OCI-LY7 (cell line): ENCODE results near the gene ANKZF1. TPM values are rescaled to one million over a fixed set of nuclear protein-coding genes. Genes with fewer than 3 reads are reported as not detected.

Source experiments
- BruUV-seq: library from RNA; stranded (reverse); fragments of 400-500 nt; replicated peaks from 2 replicates; lab custom pipeline; 2021; lab: Mats Ljungman, UMichigan
- CTCF ChIA-PET: fragments of 300-600 bp; sonication (Branson Sonifier 250); formaldehyde crosslinking; loops from one replicate; lab custom pipeline; 2022; ENCODE audit warnings: antibody characterized with exemption; ENCODE audit not compliant: unreplicated experiment; lab: Charles Lee
- POLR2A ChIA-PET: fragments of 300-600 bp; sonication (Branson Sonifier 250); formaldehyde crosslinking; loops from one replicate; lab custom pipeline; 2022; ENCODE audit warnings: antibody characterized with exemption; lab: Charles Lee
- DNase-seq: peaks from one replicate; pipeline ENCODE4 v3.0.0-alpha.2; 2015; ENCODE audit warnings: low spot score
- H2AFZ ChIP-seq: fragments of 200-600 bp; sonication (generic), shearing (Covaris generic); 2 replicates; pipeline ENCODE4 v1.6.1; 2014; ENCODE audit warnings: mild to moderate bottlenecking, antibody characterized with exemption, low read length, moderate library complexity
- H3K27ac ChIP-seq: fragments of 200-600 bp; sonication (generic); 2 replicates; pipeline ENCODE4 v1.5.1; 2014; ENCODE audit warnings: mixed run types, low read depth, mild to moderate bottlenecking, moderate library complexity, low read length, inconsistent platforms; ENCODE audit not compliant: poor library complexity, severe bottlenecking
- H3K36me3 ChIP-seq: fragments of 200-600 bp; sonication (generic); 2 replicates; pipeline ENCODE4 v1.6.1; 2014; ENCODE audit warnings: mild to moderate bottlenecking, antibody characterized with exemption, low read length, moderate library complexity, mixed read lengths; ENCODE audit not compliant: insufficient read depth
- H3K4me1 ChIP-seq: fragments of 200-600 bp; sonication (generic); 2 replicates; pipeline ENCODE4 v1.5.1; 2014; ENCODE audit warnings: mild to moderate bottlenecking, low read length; ENCODE audit not compliant: insufficient read depth, poor library complexity, severe bottlenecking
- H3K4me2 ChIP-seq: fragments of 200-600 bp; sonication (generic); 2 replicates; pipeline ENCODE4 v1.6.1; 2014; ENCODE audit warnings: mild to moderate bottlenecking, low read length
- H3K4me3 ChIP-seq: fragments of 200-600 bp; sonication (generic); 2 replicates; pipeline ENCODE4 v1.5.1; 2014; ENCODE audit warnings: mild to moderate bottlenecking, low read depth, low read length; ENCODE audit not compliant: poor library complexity, severe bottlenecking
- H3K79me2 ChIP-seq: fragments of 200-600 bp; sonication (generic); 2 replicates; pipeline ENCODE4 v1.6.1; 2016; ENCODE audit warnings: low read depth, mild to moderate bottlenecking, low read length, moderate library complexity, mixed read lengths; ENCODE audit not compliant: insufficient read depth
- H3K9me2 ChIP-seq: fragments of 200-600 bp; sonication (generic); 2 replicates; pipeline ENCODE4 v1.6.1; 2016; ENCODE audit warnings: mild to moderate bottlenecking, low read length, mixed read lengths; ENCODE audit not compliant: insufficient read depth
- H3K9me3 ChIP-seq: fragments of 200-600 bp; sonication (generic); 2 replicates; pipeline ENCODE4 v1.6.1; 2014; ENCODE audit warnings: mild to moderate bottlenecking, mixed run types, low read length, mixed read lengths
- H4K20me1 ChIP-seq: fragments of 200-600 bp; sonication (generic); 2 replicates; pipeline ENCODE4 v1.6.1; 2014; ENCODE audit warnings: mild to moderate bottlenecking, antibody characterized with exemption, low read length, moderate library complexity, mixed read lengths; ENCODE audit not compliant: insufficient read depth
- EZH2phosphoT487 ChIP-seq: fragments of 200-600 bp; sonication (generic); IDR thresholded peaks from 2 replicates; pipeline ENCODE4 v1.6.1; 2018; ENCODE audit warnings: low read depth, borderline replicate concordance, mild to moderate bottlenecking, mixed run types, antibody characterized with exemption, low read length, moderate library complexity, mixed read lengths
- intact Hi-C: fragments of 100-400 bp; cut with micrococcal nuclease; formaldehyde crosslinking; loops from one replicate; pipeline ENCODE4 v1.10.0; 2022; ENCODE audit not compliant: unreplicated experiment
- total RNA-seq, 2 experiments: library from RNA; depleted of rRNA in 1 of 2; stranded (reverse); fragments of >200 nt in 1 of 2; shearing (Covaris generic) in 1 of 2; gene quantifications; 2 replicates each; pipeline ENCODE4 v1.2.3, GENCODE V29; 2014 to 2022
- TF ChIP-seq, protein P1 (sequence below): fragments of 200-600 bp; sonication (generic); conservative IDR thresholded peaks from 2 replicates; pipeline ENCODE4 v1.5.1; 2014; ENCODE audit warnings: mild to moderate bottlenecking, antibody characterized with exemption, low read length, moderate library complexity, mixed read lengths

Gene ANKZF1
- total RNA-seq, 2 experiments from 2014 or later: 57.8 to 82.4 TPM

- BruUV-seq: no TSS peak
Observed at GRCh38 chr2:219245899-219246230, 16.3 kb downstream of the ANKZF1 start.

DNA sequence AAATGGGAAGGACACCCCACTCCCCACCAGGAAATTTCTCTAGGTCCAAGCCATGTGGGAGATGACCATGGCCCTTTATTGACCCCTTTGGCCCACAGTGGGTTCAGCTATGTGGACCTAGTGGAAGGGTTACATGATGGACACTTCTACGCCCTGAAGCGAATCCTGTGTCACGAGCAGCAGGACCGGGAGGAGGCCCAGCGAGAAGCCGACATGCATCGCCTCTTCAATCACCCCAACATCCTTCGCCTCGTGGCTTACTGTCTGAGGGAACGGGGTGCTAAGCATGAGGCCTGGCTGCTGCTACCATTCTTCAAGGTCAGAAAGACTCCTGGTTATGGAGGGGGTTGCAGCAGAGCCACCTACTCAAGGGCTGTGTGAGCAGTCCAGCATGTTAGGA is 17.0 kb downstream of the ANKZF1 start:
- Histone ChIP-seq H2AFZ (no peak overlapping the region), H3K4me2 (peak overlapping the region; percentile 93), H3K27ac (peak overlapping the region; percentile 96), H4K20me1 (no peaks in the 10 kb centered on the region), H3K79me2 (peaks cover 38% of the 10 kb centered on the region; the same call in 1 of the 2 replicates), H3K36me3 (peaks cover 45% of the 10 kb centered on the region), H3K9me2 (no peaks in the 10 kb centered on the region), H3K4me3 (peak overlapping the region; percentile 84), H3K9me3 (no peaks in the 10 kb centered on the region), H3K4me1 (peaks cover 66% of the 10 kb centered on the region)
- POLR2A ChIA-PET: interaction anchor here (0.7 to 2.7 kb wide), 7 partner anchors 8 to 48 kb away, joined by 3 to 28 read pairs (median 6); partner anchors contain the start of genes ANKZF1, ATG9A and ZFAND2B
- no peak for DNase-seq
- CTCF ChIA-PET: no interaction called here
- BruUV-seq: no TSS peak
- intact Hi-C loops: no loop called here
- TF ChIP-seq EZH2phosphoT487: no peak
- TF ChIP-seq, protein P1, sequence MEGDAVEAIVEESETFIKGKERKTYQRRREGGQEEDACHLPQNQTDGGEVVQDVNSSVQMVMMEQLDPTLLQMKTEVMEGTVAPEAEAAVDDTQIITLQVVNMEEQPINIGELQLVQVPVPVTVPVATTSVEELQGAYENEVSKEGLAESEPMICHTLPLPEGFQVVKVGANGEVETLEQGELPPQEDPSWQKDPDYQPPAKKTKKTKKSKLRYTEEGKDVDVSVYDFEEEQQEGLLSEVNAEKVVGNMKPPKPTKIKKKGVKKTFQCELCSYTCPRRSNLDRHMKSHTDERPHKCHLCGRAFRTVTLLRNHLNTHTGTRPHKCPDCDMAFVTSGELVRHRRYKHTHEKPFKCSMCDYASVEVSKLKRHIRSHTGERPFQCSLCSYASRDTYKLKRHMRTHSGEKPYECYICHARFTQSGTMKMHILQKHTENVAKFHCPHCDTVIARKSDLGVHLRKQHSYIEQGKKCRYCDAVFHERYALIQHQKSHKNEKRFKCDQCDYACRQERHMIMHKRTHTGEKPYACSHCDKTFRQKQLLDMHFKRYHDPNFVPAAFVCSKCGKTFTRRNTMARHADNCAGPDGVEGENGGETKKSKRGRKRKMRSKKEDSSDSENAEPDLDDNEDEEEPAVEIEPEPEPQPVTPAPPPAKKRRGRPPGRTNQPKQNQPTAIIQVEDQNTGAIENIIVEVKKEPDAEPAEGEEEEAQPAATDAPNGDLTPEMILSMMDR: no peak

More at GRCh38 chr2:219245899-219246230, 16.3 kb downstream of the ANKZF1 start:
- H4K20me1 ChIP-seq: no peaks in the 10 kb centered on the region
- ChIA-PET POLR2A (interaction anchor here (0.5 to 2.7 kb wide), 11 partner anchors 8 to 142 kb away, joined by 3 to 28 read pairs (median 4); partner anchors contain the start of genes ANKZF1, ATG9A, DNAJB2 and DNPEP), CTCF (interaction anchor here (0.5 to 1.0 kb wide), 2 partner anchors 71 to 243 kb away, joined by 3 to 10 read pairs; no protein-coding TSS in a partner anchor)
- peak overlapping the region; percentile 84 for H3K4me3 ChIP-seq
- H3K36me3 ChIP-seq: peaks cover 38% of the 10 kb centered on the region
- no peaks in the 10 kb centered on the region for H3K9me2 ChIP-seq
- H3K4me1 ChIP-seq: peaks cover 59% of the 10 kb centered on the region
- intact Hi-C loops: loop anchor here (1.0 kb wide), 1 partner anchor 39 kb away; no protein-coding TSS in a partner anchor
- H3K4me2 ChIP-seq: peak overlapping the region; percentile 93
- DNase-seq: no peak
- H3K27ac ChIP-seq: peak overlapping the region; percentile 96
- H2AFZ ChIP-seq: no peak overlapping the region
- TF ChIP-seq, protein P1: no peak
- TF ChIP-seq EZH2phosphoT487: no peak
- H3K9me3 ChIP-seq: no peaks in the 10 kb centered on the region
- peaks cover 31% of the 10 kb centered on the region; the same call in 1 of the 2 replicates for H3K79me2 ChIP-seq
